GM19324 (cell line): ENCODE results near the gene SAMHD1.
A peak's percentile ranks its signal among the peaks of the same experiment; 100 is the strongest.
"Not testable (repeated sequence)": the region's sequence is repeated elsewhere in the genome, so short reads cannot be mapped to it uniquely, and the experiment has no call there.

Experiments used
- ATAC-seq: cut with Tn5 transposase; IDR thresholded peaks from one replicate; pipeline ENCODE4 v1.9.1; 2021; ENCODE audit warnings: mild to moderate bottlenecking, moderate library complexity; ENCODE audit not compliant: unreplicated experiment, low FRiP score

The SAMHD1 gene

GRCh38 chr20:36917943-36918342, 33.6 kb downstream of the SAMHD1 start:
- no peak for ATAC-seq

GRCh38 chr20:36917240-36917639, 34.3 kb downstream of the SAMHD1 start:
- no peak for ATAC-seq

- no peak for ATAC-seq
Observed at GRCh38 chr20:36916199-36916598, 35.3 kb downstream of the SAMHD1 start.

GRCh38 chr20:36908603-36909002, 42.9 kb downstream of the SAMHD1 start:
- ATAC-seq: no peak

- not testable (repeated sequence) for ATAC-seq
Observed at GRCh38 chr20:36906086-36906485, 45.4 kb downstream of the SAMHD1 start.

- ATAC-seq: not testable (repeated sequence)
Observed at GRCh38 chr20:36905566-36905965, 45.9 kb downstream of the SAMHD1 start.

- ATAC-seq: no peak
Observed at GRCh38 chr20:36904690-36905089, 46.8 kb downstream of the SAMHD1 start.

GRCh38 chr20:36895036-36895435, 56.5 kb downstream of the SAMHD1 start:
- no peak for ATAC-seq

- ATAC-seq: no peak
Observed at GRCh38 chr20:36893801-36894200, 57.7 kb downstream of the SAMHD1 start.

- no peak for ATAC-seq
Observed at GRCh38 chr20:36891211-36891610, 60.3 kb downstream of the SAMHD1 start.

GRCh38 chr20:36890586-36890985, 60.9 kb downstream of the SAMHD1 start:
- no peak for ATAC-seq

- ATAC-seq: no peak
Observed at GRCh38 chr20:36888880-36889516, 62.5 kb downstream of the SAMHD1 start.

- no peak for ATAC-seq
Observed at GRCh38 chr20:36887752-36888090, 63.8 kb downstream of the SAMHD1 start.

- ATAC-seq: peak; percentile 45
Observed at GRCh38 chr20:36886859-36887751, 64.4 kb downstream of the SAMHD1 start.

GRCh38 chr20:36885356-36885755, 66.2 kb downstream of the SAMHD1 start:
- ATAC-seq: no peak

- ATAC-seq: no peak
Observed at GRCh38 chr20:36883977-36884535, 67.5 kb downstream of the SAMHD1 start.

GRCh38 chr20:36881888-36882287, 69.6 kb downstream of the SAMHD1 start:
- no peak for ATAC-seq

- ATAC-seq: no peak
Observed at GRCh38 chr20:36881331-36881730, 70.2 kb downstream of the SAMHD1 start.

GRCh38 chr20:36880741-36881250, 70.7 kb downstream of the SAMHD1 start:
- no peak for ATAC-seq

- ATAC-seq: no peak
Observed at GRCh38 chr20:36878941-36879340, 72.6 kb downstream of the SAMHD1 start.

- ATAC-seq: no peak
Observed at GRCh38 chr20:36876473-36876833, 75.1 kb downstream of the SAMHD1 start.
